Tibial artery (tissue), 4 donors: ENCODE measurements around the gene SPATC1L.

Experiments
- DNase-seq, 2 donors: peaks; one replicate each; pipeline ENCODE4 v3.0.0-alpha.2; 2019
- H3K27ac ChIP-seq, 2 donors: fragments of 200-600 bp; sonication (generic) in 1 of 2; 1 replicate in 1 of 2; 2 replicates in 1 of 2; pipeline ENCODE4 v1.5.1; 2018 to 2019; ENCODE audit warnings: mild to moderate bottlenecking in 1 of 2
- H3K27me3 ChIP-seq, 2 donors: fragments of 200-600 bp; sonication (generic) in 1 of 2; one replicate each; pipeline versions ENCODE4 v1.5.1 to v1.6.0; 2016 to 2019
- H3K36me3 ChIP-seq, 3 donors: fragments of 200-600 bp; sonication (generic) in 2 of 3; one replicate each; pipeline ENCODE4 v1.5.1; 2016 to 2019; ENCODE audit warnings: mild to moderate bottlenecking in 2 of 3
- H3K4me1 ChIP-seq, 4 donors: fragments of 200-600 bp; sonication (generic) in 2 of 4; 1 replicate in 3 of 4; 2 replicates in 1 of 4; pipeline ENCODE4 v1.5.1; 2016 to 2019
- H3K4me3 ChIP-seq, 2 donors: fragments of 200-600 bp; sonication (generic) in 1 of 2; 1 replicate in 1 of 2; 2 replicates in 1 of 2; pipeline ENCODE4 v1.5.1; 2018 to 2019; ENCODE audit warnings: mild to moderate bottlenecking in 2 of 2
- H3K9me3 ChIP-seq, 3 donors: fragments of 200-600 bp; sonication (generic) in 1 of 3; one replicate each; pipeline ENCODE4 v1.5.1; 2016 to 2019
- intact Hi-C: fragments of 100-400 bp; cut with DNase I; formaldehyde crosslinking; loops from one replicate; pipeline ENCODE4 v1.15.0; 2023; ENCODE audit warnings: low total_unique reads
- TF ChIP-seq, protein P1 (sequence below), 2 experiments: fragments of 200-600 bp in 1 of 2; fragments of 450-650 bp in 1 of 2; IDR thresholded peaks; one replicate each; pipeline ENCODE4 v1.5.1; 2017 to 2019; ENCODE audit warnings: antibody characterized with exemption in 2 of 2, mild to moderate bottlenecking in 1 of 2, moderate library complexity in 1 of 2

Gene SPATC1L

DNA sequence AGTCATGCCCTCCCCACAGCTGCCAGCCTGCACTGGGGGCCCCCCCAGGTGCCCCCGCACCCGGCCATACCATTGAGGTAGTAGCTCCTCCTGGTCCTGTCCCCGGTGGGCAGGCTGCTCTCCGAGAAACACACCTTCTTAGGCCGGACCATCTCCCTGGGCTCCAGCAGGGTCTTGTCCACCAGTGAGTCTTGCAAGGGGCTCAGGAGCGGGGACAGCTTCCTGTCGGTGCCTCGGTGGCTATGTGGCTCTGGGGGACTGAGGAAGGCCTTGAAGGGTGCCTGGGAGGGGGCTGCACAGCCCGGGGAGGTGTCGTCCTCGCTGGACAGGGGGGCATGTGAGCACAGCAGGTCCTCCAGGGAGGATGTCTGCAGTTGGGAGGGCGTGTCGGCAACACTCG is 16.0 kb downstream of the SPATC1L start:
- TF ChIP-seq, protein P1, sequence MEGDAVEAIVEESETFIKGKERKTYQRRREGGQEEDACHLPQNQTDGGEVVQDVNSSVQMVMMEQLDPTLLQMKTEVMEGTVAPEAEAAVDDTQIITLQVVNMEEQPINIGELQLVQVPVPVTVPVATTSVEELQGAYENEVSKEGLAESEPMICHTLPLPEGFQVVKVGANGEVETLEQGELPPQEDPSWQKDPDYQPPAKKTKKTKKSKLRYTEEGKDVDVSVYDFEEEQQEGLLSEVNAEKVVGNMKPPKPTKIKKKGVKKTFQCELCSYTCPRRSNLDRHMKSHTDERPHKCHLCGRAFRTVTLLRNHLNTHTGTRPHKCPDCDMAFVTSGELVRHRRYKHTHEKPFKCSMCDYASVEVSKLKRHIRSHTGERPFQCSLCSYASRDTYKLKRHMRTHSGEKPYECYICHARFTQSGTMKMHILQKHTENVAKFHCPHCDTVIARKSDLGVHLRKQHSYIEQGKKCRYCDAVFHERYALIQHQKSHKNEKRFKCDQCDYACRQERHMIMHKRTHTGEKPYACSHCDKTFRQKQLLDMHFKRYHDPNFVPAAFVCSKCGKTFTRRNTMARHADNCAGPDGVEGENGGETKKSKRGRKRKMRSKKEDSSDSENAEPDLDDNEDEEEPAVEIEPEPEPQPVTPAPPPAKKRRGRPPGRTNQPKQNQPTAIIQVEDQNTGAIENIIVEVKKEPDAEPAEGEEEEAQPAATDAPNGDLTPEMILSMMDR (IDR thresholded peaks at IDR 0.05): no peak
- no peaks in the 10 kb centered on the region for H3K4me1 ChIP-seq
- peak; percentile 17 to 54 for DNase-seq
- H3K36me3 ChIP-seq: no peaks in the 10 kb centered on the region
- H3K4me3 ChIP-seq: no peak overlapping the region
- H3K9me3 ChIP-seq: no peaks in the 10 kb centered on the region
- intact Hi-C loops: no loop called here
- peaks cover 0 to 12% of the 10 kb centered on the region in 2 donors for H3K27me3 ChIP-seq
- H3K27ac ChIP-seq: no peak overlapping the region

DNA sequence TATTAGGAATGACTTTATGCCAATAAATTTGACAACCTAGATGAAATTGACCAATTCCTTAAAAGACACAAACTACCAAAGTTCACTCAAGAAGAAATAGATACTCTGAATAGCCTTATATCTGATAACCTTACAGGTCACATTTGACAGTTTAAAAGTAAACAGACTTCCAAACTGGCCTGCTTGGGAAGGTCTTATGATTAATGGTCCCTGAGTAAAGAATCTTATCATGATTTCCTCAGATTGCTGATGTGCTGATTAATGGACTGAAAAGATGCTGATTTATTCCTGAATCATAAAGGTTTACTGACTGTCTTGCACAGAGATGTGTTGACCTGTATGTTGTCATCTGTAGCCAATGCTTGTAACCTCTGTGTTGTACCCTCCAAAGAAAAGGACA is 19.2 kb downstream of the SPATC1L start:
- no peaks in the 10 kb centered on the region for H3K9me3 ChIP-seq
- TF ChIP-seq, protein P1 (IDR thresholded peaks at IDR 0.05): no peak
- H3K27ac ChIP-seq: no peak overlapping the region

DNA sequence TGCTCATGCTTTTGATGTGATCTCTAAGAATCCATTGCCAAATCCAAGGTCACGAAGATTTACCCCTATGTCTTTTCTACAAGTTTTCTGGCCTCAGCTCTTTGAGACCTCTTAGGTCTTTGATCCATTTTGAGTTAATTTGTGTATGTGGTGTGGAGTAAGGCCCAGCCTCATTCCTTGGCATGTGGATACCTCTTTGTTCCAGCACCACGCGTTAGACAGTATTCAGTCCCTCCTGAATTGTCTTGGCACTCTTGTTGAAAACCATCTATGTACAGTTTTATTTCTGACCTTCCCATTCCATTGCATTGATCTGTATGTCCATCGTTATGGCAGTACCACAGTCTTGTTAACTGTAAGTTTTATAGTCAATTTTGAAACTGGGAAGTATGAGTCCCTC is 20.9 kb downstream of the SPATC1L start:
- H3K36me3 ChIP-seq: peaks cover 0 to 19% (median 0%) of the 10 kb centered on the region in 3 donors
- TF ChIP-seq, protein P1 (IDR thresholded peaks at IDR 0.05): no peak
- intact Hi-C loops: no loop called here
- no peak overlapping the region for H3K4me3 ChIP-seq
- no peak overlapping the region for H3K27ac ChIP-seq
- no peak for DNase-seq
- H3K27me3 ChIP-seq: peaks cover 0 to 23% of the 10 kb centered on the region in 2 donors
- H3K4me1 ChIP-seq: peaks cover 0 to 5% (median 0%) of the 10 kb centered on the region in 4 donors
- H3K9me3 ChIP-seq: no peaks in the 10 kb centered on the region

More for the DNA sequence above, 19.2 kb downstream of the SPATC1L start:
- Histone ChIP-seq H3K4me3 (no peak overlapping the region), H3K4me1 (peaks cover 0 to 5% (median 0%) of the 10 kb centered on the region in 4 donors), H3K27me3 (peaks cover 0 to 23% of the 10 kb centered on the region in 2 donors), H3K36me3 (peaks cover 0 to 11% (median 0%) of the 10 kb centered on the region in 3 donors)
- intact Hi-C loops: no loop called here
- no peak for DNase-seq

DNA sequence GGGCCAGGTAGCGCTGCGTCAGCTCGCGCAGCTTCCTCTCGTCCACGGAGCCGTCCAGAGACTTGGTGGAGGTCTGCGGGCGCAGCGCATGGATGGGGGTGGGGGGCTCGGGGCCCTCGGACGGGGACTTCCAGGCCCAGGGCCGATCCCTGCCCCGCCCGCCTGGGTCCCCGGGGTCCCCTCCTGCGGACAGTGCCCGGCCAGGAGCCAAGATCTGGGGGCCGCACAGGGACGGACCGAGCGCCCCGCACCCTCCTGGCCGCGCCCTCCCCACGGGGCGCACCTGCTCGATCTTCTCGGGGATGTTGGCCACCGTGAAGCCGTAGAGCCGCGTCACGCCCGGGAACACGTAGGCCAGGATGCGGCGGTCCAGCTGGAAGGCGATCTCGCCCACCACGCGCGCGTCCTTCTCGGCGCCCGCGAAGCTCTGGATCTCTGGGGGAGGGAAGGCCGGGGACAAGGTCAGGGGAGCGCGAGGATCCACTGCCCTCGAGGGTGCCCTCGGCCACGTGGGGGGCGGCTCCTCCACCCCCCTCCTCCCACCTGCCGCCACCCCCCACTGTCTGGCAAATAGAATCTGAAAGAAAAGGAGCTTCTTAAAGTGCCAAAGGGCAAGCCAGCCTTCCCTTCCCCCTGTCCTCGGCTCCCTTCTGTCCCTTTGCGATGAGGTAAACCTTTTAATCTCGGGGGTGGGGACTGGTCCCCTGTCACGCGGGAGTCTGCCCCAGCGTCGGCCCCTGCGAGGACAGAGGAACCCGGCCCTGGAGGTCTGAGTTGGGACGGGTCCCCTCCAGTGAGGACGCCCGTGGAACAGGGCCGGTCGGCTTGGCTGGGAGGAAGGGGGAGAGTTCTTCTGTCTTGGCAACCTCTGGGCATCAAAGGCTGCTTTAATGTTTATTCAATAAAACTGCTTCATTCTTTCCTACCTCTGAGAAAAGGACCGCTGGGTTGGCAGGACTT is 22.3 kb downstream of the SPATC1L start:
- peaks cover 0 to 26% (median 0%) of the 10 kb centered on the region in 3 donors for H3K36me3 ChIP-seq
- H3K4me3 ChIP-seq: no peak overlapping the region
- intact Hi-C loops: no loop called here
- H3K4me1 ChIP-seq: peaks cover 0 to 5% (median 0%) of the 10 kb centered on the region in 4 donors
- no peak overlapping the region for H3K27ac ChIP-seq
- TF ChIP-seq, protein P1 (IDR thresholded peaks at IDR 0.05): no peak
- no peaks in the 10 kb centered on the region for H3K9me3 ChIP-seq
- peak; percentile 5 to 61 for DNase-seq
- H3K27me3 ChIP-seq: peaks cover 0 to 23% of the 10 kb centered on the region in 2 donors

DNA sequence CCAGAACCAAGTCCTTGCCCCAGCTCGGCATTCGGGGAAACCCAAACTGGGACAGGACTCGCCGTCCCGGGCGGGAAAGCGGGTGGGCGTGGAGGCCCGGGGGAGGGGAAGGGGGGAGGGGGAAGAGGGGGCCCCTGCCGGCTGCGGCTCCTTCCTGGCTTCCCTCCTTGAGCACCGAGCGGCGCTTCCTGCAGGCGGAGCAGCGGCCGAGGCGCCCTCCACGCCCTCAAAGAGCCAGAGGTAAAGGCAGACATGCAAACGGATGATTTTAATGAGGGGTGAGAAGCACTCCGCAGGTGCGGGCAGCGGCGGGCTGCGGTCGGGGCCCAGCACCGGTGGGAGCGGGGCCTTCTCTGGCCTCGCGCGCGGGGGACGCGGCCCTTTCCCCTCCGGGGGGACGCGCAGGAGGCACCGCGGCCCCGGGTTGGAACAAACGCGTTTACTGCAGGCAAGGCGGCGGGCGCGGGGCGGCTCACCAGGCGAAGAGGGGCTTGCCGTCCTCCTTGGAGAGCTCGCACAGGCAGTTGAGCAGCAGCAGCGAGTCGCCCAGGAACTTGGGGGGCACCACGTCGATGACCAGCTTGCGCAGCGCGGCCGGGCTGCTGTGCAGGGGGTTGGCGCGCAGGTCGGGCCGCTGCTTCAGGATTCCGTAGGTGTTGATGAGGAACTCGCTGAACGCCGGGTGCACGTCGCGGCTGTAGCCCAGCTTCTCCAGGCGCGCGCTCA is 23.2 kb downstream of the SPATC1L start:
- intact Hi-C loops: no loop called here
- no peak overlapping the region for H3K4me3 ChIP-seq
- DNase-seq: peak; percentile 13 to 61
- H3K27me3 ChIP-seq: peaks cover 0 to 23% of the 10 kb centered on the region in 2 donors
- no peak overlapping the region for H3K27ac ChIP-seq
- peaks cover 0 to 26% (median 0%) of the 10 kb centered on the region in 3 donors for H3K36me3 ChIP-seq
- H3K9me3 ChIP-seq: no peaks in the 10 kb centered on the region
- peaks cover 0 to 5% (median 0%) of the 10 kb centered on the region in 4 donors for H3K4me1 ChIP-seq
- TF ChIP-seq, protein P1 (IDR thresholded peaks at IDR 0.05): no peak
